Measurements from ENCODE around the gene DSTN. TPM values are rescaled to one million over a fixed set of nuclear protein-coding genes. Genes with fewer than 3 reads are reported as not detected.

The DSTN gene
- 310 and 627 TPM in 2 replicates for total RNA-seq (2014; rRNA removed; shearing (Covaris generic); ENCODE audit: low replicate concordance)

- Histone ChIP-seq H3K36me3 (peaks cover 4% of the 10 kb centered on the region), H3K27me3 (no peaks in the 10 kb centered on the region), H3K4me3 (peak within 1 kb of the TSS; percentile 71), H3K9me3 (no peaks in the 10 kb centered on the region)
- peak; percentile 93 for DNase-seq
These were observed at the start of gene DSTN for GRCh38 chr20:17569616-17570346. TSS of gene DSTN (plus strand) at chr20:17570075. CDS start at chr20:17570209, 134 bp downstream.

DNA sequence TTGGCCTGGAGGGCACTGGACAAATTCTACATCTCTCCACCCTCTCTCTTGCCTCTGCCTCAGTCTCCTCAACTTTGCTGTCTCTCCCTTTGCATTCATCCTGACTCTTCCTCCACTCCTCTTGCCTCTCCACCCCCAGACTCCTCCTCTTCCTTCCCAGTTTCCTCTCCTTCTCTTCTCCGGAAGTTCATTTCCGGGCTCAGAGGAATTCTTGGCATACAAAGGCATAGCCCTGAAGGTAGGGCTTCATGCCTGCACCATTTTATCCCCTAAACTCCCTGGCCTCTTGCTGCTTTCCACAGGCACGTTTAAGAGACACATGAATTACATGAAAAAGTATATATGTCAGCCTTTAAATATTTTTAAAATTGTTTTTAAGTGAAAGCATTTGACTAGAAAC is 49.3 kb upstream of the DSTN start:
- no peaks in the 10 kb centered on the region for H3K36me3 ChIP-seq
- no peak overlapping the region for H3K4me3 ChIP-seq
- no peak for DNase-seq
- H3K27me3 ChIP-seq: no peaks in the 10 kb centered on the region
- no peaks in the 10 kb centered on the region for H3K9me3 ChIP-seq

DNA sequence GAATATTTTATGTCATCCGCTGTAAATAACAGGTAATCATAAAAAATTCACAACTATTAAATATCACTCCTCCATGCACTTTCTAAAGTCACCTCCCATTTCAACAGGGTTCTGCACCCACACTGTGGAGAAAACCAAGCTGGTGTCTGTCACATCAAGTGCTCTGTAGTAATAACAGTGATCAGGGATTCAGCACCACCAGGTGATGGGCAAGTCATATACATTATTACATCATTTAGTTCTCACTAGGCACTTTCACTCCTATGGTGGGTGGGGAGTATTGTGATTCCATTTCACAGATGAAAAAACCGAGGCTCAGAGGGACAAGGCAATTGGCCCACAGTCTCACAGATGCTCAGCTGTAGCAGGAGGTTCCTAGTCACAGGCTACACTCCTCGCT is 47.3 kb upstream of the DSTN start:
- DNase-seq: no peak
- Histone ChIP-seq H3K27me3 (no peaks in the 10 kb centered on the region), H3K9me3 (no peaks in the 10 kb centered on the region), H3K4me3 (no peak overlapping the region), H3K36me3 (no peaks in the 10 kb centered on the region)

- H3K9me3 ChIP-seq: no peaks in the 10 kb centered on the region
- no peaks in the 10 kb centered on the region for H3K27me3 ChIP-seq
- no peaks in the 10 kb centered on the region for H3K36me3 ChIP-seq
- DNase-seq: no peak
- no peak overlapping the region for H3K4me3 ChIP-seq
These were observed 46.5 kb upstream of the DSTN start for GRCh38 chr20:17523326-17523725.

DNA sequence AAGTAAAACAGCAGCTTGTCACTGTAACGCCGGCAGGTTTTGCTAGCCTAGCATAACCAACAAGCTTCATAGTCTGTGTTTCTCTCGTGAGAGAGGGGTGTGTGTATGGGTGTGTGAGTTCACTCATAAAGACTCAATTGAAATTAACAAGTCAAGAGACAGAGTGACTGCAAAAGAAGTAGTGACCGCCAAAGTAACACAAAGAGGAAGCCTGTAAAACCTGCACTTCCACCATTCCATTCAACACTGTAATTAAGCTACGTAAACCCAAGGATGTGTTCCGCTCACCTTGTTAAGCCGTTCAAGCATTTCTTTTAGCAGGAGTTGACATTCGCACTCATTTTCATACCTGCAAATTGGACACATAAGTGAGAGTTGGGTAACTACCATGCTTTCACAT is 45.3 kb upstream of the DSTN start:
- Histone ChIP-seq H3K27me3 (no peaks in the 10 kb centered on the region), H3K36me3 (no peaks in the 10 kb centered on the region), H3K4me3 (no peak overlapping the region), H3K9me3 (no peaks in the 10 kb centered on the region)
- DNase-seq: no peak

DNA sequence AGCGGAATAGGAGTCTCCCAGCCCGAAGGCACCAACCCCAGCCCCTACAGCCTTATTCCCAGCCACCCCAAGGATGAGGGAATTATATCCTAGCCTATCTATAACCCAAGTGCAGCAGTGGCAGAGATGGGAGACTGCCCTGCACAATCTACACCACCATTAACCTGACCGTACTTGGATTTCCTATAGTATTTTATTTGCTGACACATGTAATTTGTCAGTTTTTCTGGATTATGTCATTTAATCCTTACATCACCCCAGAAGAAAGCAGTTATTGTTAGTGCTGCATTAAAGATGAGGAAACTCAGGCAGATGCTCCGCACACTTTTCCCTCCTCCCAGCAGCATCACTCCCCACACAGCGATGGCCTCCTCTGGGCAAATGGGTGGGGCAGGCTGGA is 44.7 kb upstream of the DSTN start:
- no peaks in the 10 kb centered on the region for H3K9me3 ChIP-seq
- H3K27me3 ChIP-seq: no peaks in the 10 kb centered on the region

DNA sequence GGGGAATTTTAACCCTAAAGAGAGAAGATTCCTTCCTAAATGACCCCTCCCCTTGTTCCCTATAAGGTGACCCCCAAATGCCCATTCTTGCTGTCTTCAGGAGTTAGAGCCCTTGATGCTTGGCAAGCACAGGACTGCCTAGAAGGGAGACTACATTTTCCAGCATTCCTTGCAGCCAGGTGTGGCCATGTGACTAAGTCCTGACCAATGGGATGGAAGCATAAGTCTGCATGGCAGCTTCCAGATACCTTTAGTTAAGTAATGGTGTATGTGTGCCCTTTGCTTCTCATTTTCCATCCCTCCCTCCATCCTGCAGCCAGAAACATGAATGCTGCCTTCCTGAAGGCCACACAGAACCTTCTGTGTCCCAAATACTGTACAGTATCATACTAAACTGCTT is 44.2 kb upstream of the DSTN start:
- Histone ChIP-seq H3K4me3 (no peak overlapping the region), H3K9me3 (no peaks in the 10 kb centered on the region), H3K36me3 (no peaks in the 10 kb centered on the region), H3K27me3 (no peaks in the 10 kb centered on the region)
- DNase-seq: no peak

More for the DNA sequence above, 44.7 kb upstream of the DSTN start:
- Histone ChIP-seq H3K4me3 (no peak overlapping the region), H3K36me3 (no peaks in the 10 kb centered on the region)
- no peak for DNase-seq

DNA sequence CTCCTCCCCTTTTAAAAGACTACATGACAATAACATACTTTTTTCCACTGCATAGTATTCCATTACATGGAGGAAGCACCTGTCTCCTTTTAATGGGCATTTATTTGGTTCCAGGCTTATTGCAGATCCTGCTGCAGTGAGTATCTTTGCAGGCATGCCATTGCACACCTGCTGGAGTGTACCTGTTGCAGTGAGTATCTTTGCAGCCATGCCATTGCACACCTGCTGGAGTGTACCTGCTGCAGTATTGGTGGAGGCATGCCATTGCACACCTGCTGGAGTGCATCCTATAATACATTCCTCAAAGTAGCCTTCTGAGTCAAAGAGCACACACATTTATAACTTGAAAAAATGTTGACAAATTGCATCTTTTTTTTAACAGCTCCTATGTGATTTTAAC is 40.3 kb upstream of the DSTN start:
- Histone ChIP-seq H3K27me3 (no peaks in the 10 kb centered on the region), H3K9me3 (no peaks in the 10 kb centered on the region), H3K4me3 (no peak overlapping the region), H3K36me3 (no peaks in the 10 kb centered on the region)
- DNase-seq: no peak

- no peaks in the 10 kb centered on the region for H3K27me3 ChIP-seq
- no peaks in the 10 kb centered on the region for H3K36me3 ChIP-seq
- no peaks in the 10 kb centered on the region for H3K9me3 ChIP-seq
- no peak overlapping the region for H3K4me3 ChIP-seq
- no peak for DNase-seq
These were observed 39.7 kb upstream of the DSTN start for GRCh38 chr20:17530153-17530552.

- no peaks in the 10 kb centered on the region for H3K36me3 ChIP-seq
- no peaks in the 10 kb centered on the region for H3K27me3 ChIP-seq
- H3K9me3 ChIP-seq: no peaks in the 10 kb centered on the region
- peak; percentile 74 for DNase-seq
- peak within 1 kb of the TSS; percentile 49 for H3K4me3 ChIP-seq
These were observed 38.9 kb upstream of the DSTN start, which contains the start of gene BFSP1 for GRCh38 chr20:17530716-17531664. TSS of gene BFSP1 (minus strand) at chr20:17531379. CDS start at chr20:17531329, 50 bp downstream.

DNA sequence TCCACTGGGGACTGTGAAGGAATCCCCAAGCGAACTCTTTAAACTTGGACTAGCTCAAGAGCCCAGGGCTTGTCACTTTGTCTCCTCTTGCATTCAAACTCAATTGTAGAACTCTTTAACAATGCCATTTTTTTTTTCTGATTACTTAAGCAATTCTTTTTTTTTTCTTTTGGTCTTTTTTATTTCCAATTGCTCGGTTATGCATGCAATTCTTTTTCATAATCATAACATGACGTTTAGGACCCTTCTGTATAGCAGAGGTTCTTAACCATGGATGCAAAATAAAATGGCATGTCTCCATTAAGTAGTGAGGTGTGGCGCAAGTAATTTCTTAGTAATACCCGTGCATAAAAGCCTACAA is 38.2 kb upstream of the DSTN start:
- Histone ChIP-seq H3K36me3 (no peaks in the 10 kb centered on the region), H3K4me3 (peak overlapping the region; percentile 49)
- no peak for DNase-seq

DNA sequence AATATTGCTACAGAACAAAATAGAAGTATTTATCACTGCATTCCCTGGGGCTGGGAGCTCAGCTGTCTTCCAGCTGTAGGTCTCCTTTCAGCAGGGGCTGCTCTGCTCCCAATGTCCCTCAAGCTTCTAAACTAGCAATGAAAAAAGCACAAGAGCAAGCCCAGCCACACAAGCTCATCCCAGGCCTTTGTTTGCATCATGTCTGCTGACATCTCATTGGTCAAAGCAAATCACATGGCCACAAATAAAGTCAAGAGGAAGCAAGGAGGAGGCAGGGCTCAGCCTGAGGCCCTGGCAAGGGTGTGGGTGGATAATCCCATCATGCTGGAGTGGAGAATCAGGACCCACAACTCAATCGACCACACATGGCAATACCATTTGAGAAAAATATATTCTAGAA is 36.5 kb upstream of the DSTN start:
- Histone ChIP-seq H3K4me3 (no peak overlapping the region), H3K9me3 (no peaks in the 10 kb centered on the region), H3K36me3 (no peaks in the 10 kb centered on the region), H3K27me3 (no peaks in the 10 kb centered on the region)
- peak; percentile 20 for DNase-seq

More for the DNA sequence above, 38.2 kb upstream of the DSTN start:
- no peaks in the 10 kb centered on the region for H3K27me3 ChIP-seq
- H3K9me3 ChIP-seq: no peaks in the 10 kb centered on the region

DNA sequence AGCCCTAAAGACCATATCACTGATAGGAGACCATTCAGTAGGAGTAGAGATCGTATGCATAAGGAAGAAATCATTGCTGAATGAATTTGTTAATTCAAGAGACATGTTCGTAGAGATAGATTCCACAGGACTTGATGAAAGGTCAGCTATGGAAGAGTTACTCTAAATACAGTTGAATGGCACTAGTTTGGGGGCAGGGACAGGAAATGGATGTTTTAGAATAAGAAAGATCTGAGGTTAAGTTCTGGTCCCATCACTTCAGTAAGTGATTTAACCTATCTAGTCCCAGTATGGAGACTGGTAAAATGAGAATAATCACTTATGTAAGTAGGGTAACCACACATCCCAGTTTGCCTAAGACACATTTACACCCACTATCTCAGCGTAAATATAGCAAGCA is 35.8 kb upstream of the DSTN start:
- no peaks in the 10 kb centered on the region for H3K27me3 ChIP-seq
- no peak overlapping the region for H3K4me3 ChIP-seq
- H3K36me3 ChIP-seq: no peaks in the 10 kb centered on the region
- no peaks in the 10 kb centered on the region for H3K9me3 ChIP-seq
- DNase-seq: no peak

- peak; percentile 50 for DNase-seq
- H3K27me3 ChIP-seq: no peaks in the 10 kb centered on the region
- no peaks in the 10 kb centered on the region for H3K36me3 ChIP-seq
- no peaks in the 10 kb centered on the region for H3K9me3 ChIP-seq
- H3K4me3 ChIP-seq: no peak overlapping the region
These were observed 32.9 kb upstream of the DSTN start for GRCh38 chr20:17536944-17537444.

- Histone ChIP-seq H3K27me3 (no peaks in the 10 kb centered on the region), H3K36me3 (no peaks in the 10 kb centered on the region), H3K9me3 (no peaks in the 10 kb centered on the region), H3K4me3 (no peak overlapping the region)
- DNase-seq: no peak
These were observed 31.9 kb upstream of the DSTN start for GRCh38 chr20:17537959-17538358.

DNA sequence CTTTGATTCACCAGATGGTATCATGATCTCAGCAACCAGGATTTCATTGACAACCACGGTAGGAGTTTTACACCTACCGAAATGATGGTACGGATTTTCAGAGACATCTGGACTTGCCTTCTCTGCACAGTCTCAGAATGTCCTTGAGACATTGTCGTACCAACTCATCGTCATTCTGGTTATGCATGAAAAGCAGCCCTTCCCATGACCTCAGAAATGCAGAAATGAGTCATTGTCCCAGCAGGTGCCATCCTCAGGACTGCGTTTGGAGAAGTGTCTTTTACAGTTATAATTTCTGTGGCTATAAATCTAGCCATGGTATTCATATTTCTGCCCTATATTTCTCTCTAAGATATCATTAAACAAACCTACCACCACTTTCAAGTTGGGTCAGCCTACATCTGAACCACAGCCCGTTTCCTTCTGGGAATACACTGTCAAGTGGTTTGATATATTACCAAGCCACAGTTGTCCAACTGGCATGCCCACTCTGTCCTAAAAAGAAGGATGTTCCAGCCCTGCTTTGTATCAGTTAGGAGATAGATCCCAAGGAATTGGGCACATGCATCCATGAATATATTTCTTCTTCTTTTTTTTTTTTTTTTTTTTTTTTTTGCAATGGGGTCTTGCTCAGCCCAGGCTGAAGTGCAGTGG is 31.2 kb upstream of the DSTN start:
- H3K27me3 ChIP-seq: no peaks in the 10 kb centered on the region
- H3K4me3 ChIP-seq: no peak overlapping the region
- H3K36me3 ChIP-seq: no peaks in the 10 kb centered on the region
- no peaks in the 10 kb centered on the region for H3K9me3 ChIP-seq
- DNase-seq: no peak

DNA sequence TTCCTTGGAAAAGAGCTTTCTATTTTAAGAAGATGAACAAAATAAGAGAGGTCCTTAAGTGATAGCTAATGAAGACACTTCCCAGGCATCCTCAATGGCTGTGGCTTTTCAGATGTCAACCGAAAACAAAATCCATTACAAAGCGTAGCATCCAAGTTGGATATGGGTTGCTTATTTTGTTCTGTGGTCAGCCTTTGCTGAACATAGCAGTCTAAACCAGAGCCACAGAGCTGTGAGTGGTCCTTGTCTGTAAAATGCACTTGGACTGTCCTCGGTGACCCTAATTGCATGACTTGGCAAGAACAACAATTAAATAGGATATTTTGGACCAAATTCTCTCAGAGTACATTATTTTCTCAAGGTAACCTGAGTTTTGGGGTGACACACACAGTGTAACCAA is 28.3 kb upstream of the DSTN start:
- no peak overlapping the region for H3K4me3 ChIP-seq
- H3K9me3 ChIP-seq: no peaks in the 10 kb centered on the region
- no peak for DNase-seq
- H3K36me3 ChIP-seq: no peaks in the 10 kb centered on the region
- no peaks in the 10 kb centered on the region for H3K27me3 ChIP-seq
